A549 (cell line): Measurements from ENCODE around the gene SCG5. TPM values are rescaled to one million over a fixed set of nuclear protein-coding genes. Genes with fewer than 3 reads are reported as not detected.

Experiments used
- ATAC-seq, 2 experiments: fragments of 200-7000 bp in 1 of 2; fragments of >200 bp in 1 of 2; cut with Nextera tagmentation in 1 of 2; cut with Tn5 transposase in 1 of 2; 3 replicates each; pipeline versions ENCODE4 v1.8.0 to v1.9.1; 2018 to 2020; ENCODE audit warnings: mild to moderate bottlenecking in 1 of 2, moderate library complexity in 1 of 2
- CTCF ChIA-PET: fragments of 300-600 bp; sonication (Branson Sonifier 250); formaldehyde crosslinking; extraction: SDS; loops from one replicate; lab custom pipeline; 2021; ENCODE audit warnings: antibody characterized with exemption, inconsistent platforms; lab: Yijun Ruan, JAX
- POLR2A ChIA-PET: fragments of 350-600 bp; formaldehyde crosslinking; extraction: SDS; loops from one replicate; lab custom pipeline; 2021; ENCODE audit warnings: antibody characterized with exemption, inconsistent platforms; lab: Yijun Ruan, JAX
- DNase-seq, 2 experiments: peaks; one replicate each; pipeline versions ENCODE4 v3.0.0 to v3.0.0-alpha.2; 2011 to 2016; ENCODE audit warnings: low read depth in 1 of 2, low spot score in 1 of 2
- FAIRE-seq: peaks from 2 replicates; lab custom pipeline; 2011; peaks lifted over from hg19 to GRCh38; lab: Jason Lieb, UNC
- H3K27ac ChIP-seq, 2 experiments: fragments of >200 bp; sonication (Bioruptor Twin); formaldehyde crosslinking; 3 replicates each; pipeline ENCODE4 v1.5.1; 2016 to 2017
- H3K4me1 ChIP-seq: fragments of >200 bp; sonication (Bioruptor Twin); formaldehyde crosslinking; 3 replicates; pipeline ENCODE4 v1.6.1; 2016
- H3K4me2 ChIP-seq: fragments of >200 bp; sonication (Bioruptor Twin); formaldehyde crosslinking; 3 replicates; pipeline ENCODE4 v1.6.1; 2016
- H3K4me3 ChIP-seq: fragments of >200 bp; sonication (Bioruptor Twin); formaldehyde crosslinking; 3 replicates; pipeline ENCODE4 v1.5.1; 2016
- H3K9me3 ChIP-seq: fragments of >200 bp; sonication (Bioruptor Twin); formaldehyde crosslinking; 3 replicates; pipeline ENCODE4 v1.6.1; 2016
- CBX8 ChIP-seq: fragments of 200-600 bp; sonication (generic); IDR thresholded peaks from 2 replicates; pipeline ENCODE4 v1.6.1; 2016
- CEBPB ChIP-seq, 2 experiments: fragments of >200 bp in 1 of 2; sonication (Bioruptor Twin) in 1 of 2; formaldehyde crosslinking in 1 of 2; IDR thresholded peaks; 2 replicates each; pipeline ENCODE4 v1.6.1; 2012 to 2016
- CHD4 ChIP-seq: fragments of 200-600 bp; sonication (generic); IDR thresholded peaks from 2 replicates; pipeline ENCODE4 v1.6.1; 2016; ENCODE audit warnings: antibody characterized with exemption, mild to moderate bottlenecking, borderline replicate concordance
- CTCF ChIP-seq: fragments of >200 bp; sonication (Bioruptor Twin); formaldehyde crosslinking; IDR thresholded peaks from 3 replicates; pipeline ENCODE4 v1.5.1; 2016
- EHMT2 ChIP-seq: fragments of 200-600 bp; sonication (generic); IDR thresholded peaks from 2 replicates; pipeline ENCODE4 v1.6.1; 2016; ENCODE audit warnings: antibody characterized with exemption, low read depth, mild to moderate bottlenecking, moderate library complexity
- EP300 ChIP-seq, 2 experiments: fragments of >200 bp; sonication (Bioruptor Twin); formaldehyde crosslinking; IDR thresholded peaks; 2 replicates in 1 of 2; 3 replicates in 1 of 2; pipeline ENCODE4 v1.6.1; 2016 to 2017
- FOSB ChIP-seq: fragments of 250-450 bp; sonication (Bioruptor Pico); IDR thresholded peaks from 2 replicates; pipeline ENCODE4 v1.5.0; 2020; ENCODE audit warnings: mild to moderate bottlenecking, moderate library complexity
- FOSL2 ChIP-seq, 2 experiments: fragments of 450-650 bp in 1 of 2; fragments of >200 bp in 1 of 2; sonication (Bioruptor Twin) in 1 of 2; formaldehyde crosslinking; IDR thresholded peaks; 2 replicates each; pipeline versions ENCODE4 v1.5.0 to v1.6.1; 2016 to 2020; ENCODE audit warnings: mild to moderate bottlenecking in 1 of 2, moderate library complexity in 1 of 2
- GATA3 ChIP-seq: IDR thresholded peaks from 2 replicates; pipeline ENCODE4 v1.6.1; 2012; ENCODE audit warnings: borderline replicate concordance
- HDAC2 ChIP-seq: fragments of 200-600 bp; sonication (generic); IDR thresholded peaks from 2 replicates; pipeline ENCODE4 v1.6.1; 2016
- HES2 ChIP-seq: fragments of >200 bp; sonication (Bioruptor Twin); formaldehyde crosslinking; IDR thresholded peaks from 2 replicates; pipeline ENCODE4 v1.6.1; 2016
- HOXB5 ChIP-seq: fragments of 250-450 bp; sonication (Bioruptor Pico); IDR thresholded peaks from 2 replicates; pipeline ENCODE4 v1.5.0; 2020; ENCODE audit warnings: mild to moderate bottlenecking, moderate library complexity
- JUN ChIP-seq, 2 experiments: fragments of >200 bp; sonication (Bioruptor Twin); formaldehyde crosslinking; IDR thresholded peaks; 2 replicates in 1 of 2; 3 replicates in 1 of 2; pipeline ENCODE4 v1.6.1; 2016 to 2017
- JUNB ChIP-seq: fragments of >200 bp; sonication (Bioruptor Twin); formaldehyde crosslinking; IDR thresholded peaks from 2 replicates; pipeline ENCODE4 v1.6.1; 2016
- MAFK ChIP-seq: fragments of 450-650 bp; IDR thresholded peaks from 2 replicates; pipeline ENCODE4 v1.6.1; 2014; ENCODE audit not compliant: partially characterized antibody
- MAX ChIP-seq: IDR thresholded peaks from 2 replicates; pipeline ENCODE4 v1.6.1; 2012
- NFE2L2 ChIP-seq: fragments of 150-350 bp; conservative IDR thresholded peaks from 2 replicates; pipeline ENCODE4 v1.6.1; 2014; ENCODE audit warnings: low read length
- NPAS2 ChIP-seq: fragments of 250-450 bp; sonication (Bioruptor Pico); IDR thresholded peaks from 2 replicates; pipeline ENCODE4 v1.8.0; 2022; ENCODE audit warnings: mild to moderate bottlenecking, moderate library complexity, borderline replicate concordance
- PBX3 ChIP-seq: IDR thresholded peaks from 2 replicates; pipeline ENCODE4 v1.6.1; 2012
- PHF8 ChIP-seq: fragments of 200-600 bp; sonication (generic); IDR thresholded peaks from 2 replicates; pipeline ENCODE4 v1.6.1; 2016; ENCODE audit warnings: low read depth, mild to moderate bottlenecking, antibody characterized with exemption, moderate library complexity, borderline replicate concordance
- RAD21 ChIP-seq, 2 experiments: fragments of >200 bp in 1 of 2; sonication (Bioruptor Twin) in 1 of 2; formaldehyde crosslinking in 1 of 2; IDR thresholded peaks in 1 of 2; conservative IDR thresholded peaks in 1 of 2; 2 replicates in 1 of 2; 3 replicates in 1 of 2; pipeline ENCODE4 v1.6.1; 2012 to 2018; ENCODE audit warnings: inconsistent platforms in 1 of 2
- REST ChIP-seq: fragments of 200-600 bp; sonication (generic); IDR thresholded peaks from 2 replicates; pipeline ENCODE4 v1.6.1; 2016; ENCODE audit warnings: antibody characterized with exemption, mild to moderate bottlenecking, moderate library complexity
- RNF2 ChIP-seq: fragments of 200-600 bp; sonication (generic); IDR thresholded peaks from 2 replicates; pipeline ENCODE4 v1.6.1; 2016; ENCODE audit warnings: low read depth, mild to moderate bottlenecking, antibody characterized with exemption, moderate library complexity, borderline replicate concordance
- SMC3 ChIP-seq: fragments of >200 bp; sonication (Bioruptor Twin); formaldehyde crosslinking; IDR thresholded peaks from 3 replicates; pipeline ENCODE4 v1.6.1; 2018; ENCODE audit warnings: inconsistent platforms
- TFCP2L1 ChIP-seq: fragments of 250-450 bp; sonication (Bioruptor Pico); IDR thresholded peaks from 2 replicates; pipeline ENCODE4 v1.5.0; 2021; ENCODE audit warnings: mild to moderate bottlenecking
- USF2 ChIP-seq: fragments of 450-650 bp; IDR thresholded peaks from 2 replicates; pipeline ENCODE4 v1.6.1; 2014; ENCODE audit warnings: antibody characterized with exemption
- ZC3H11A ChIP-seq: fragments of 450-650 bp; IDR thresholded peaks from 2 replicates; pipeline ENCODE4 v1.6.1; 2014; ENCODE audit warnings: antibody characterized with exemption, mild to moderate bottlenecking
- WGBS: methylation state at CpG from one replicate; pipeline ENCODE4 v1.1.6; 2017; ENCODE audit errors: missing lambda C conversion rate; 5-methylcytosine and 5-hydroxymethylcytosine counted together
- polyA plus RNA-seq, 4 experiments: library from polyadenylated mRNA; depleted of rRNA in 3 of 4; stranded (reverse); fragments of >200 nt; fragmentation: RNase III in 1 of 4; extraction: RNeasy Plus Mini Kit Qiagen cat#74134 plus additional on column Dnase treatment in 1 of 4; gene quantifications; 2 replicates in 3 of 4; 3 replicates in 1 of 4; pipeline ENCODE4 v1.2.3, GENCODE V29; 2011 to 2017

Gene SCG5
- polyA plus RNA-seq, 2 of the 4 experiments (the other 2 are of a cell fraction) = 1.4 to 9.4 TPM

GRCh38 chr15:32687556-32687955 lies 46.0 kb downstream of the SCG5 start:
- Histone ChIP-seq H3K4me2 (peak overlapping the region; percentile 60), H3K4me1 (peaks cover 45% of the 10 kb centered on the region), H3K27ac (peak overlapping the region; percentile 69 to 74), H3K9me3 (0 out of 3 replicates have a peak, but pooled peaks cover 6% of the 10 kb centered on the region), H3K4me3 (no peak overlapping the region)
- DNase-seq = peak in 1 of 2 experiments; percentile 75
- CTCF ChIA-PET = interaction anchor here (0.5 to 5.4 kb wide), 8 partner anchors 12 to 268 kb away, joined by 3 to 29 read pairs (median 6); no protein-coding TSS in a partner anchor
- 8% methylated on average over 5 of the region's 5 CpGs for WGBS
- 0 out of 2 replicates have a peak, but pooled peaks have one; percentile 35 for TF ChIP-seq HES2
- no peak for TF ChIP-seq PHF8
- peak; percentile 42 for TF ChIP-seq JUNB
- no peak for TF ChIP-seq CHD4
- TF ChIP-seq ZC3H11A = no peak
- peak in 1 of 2 experiments; percentile 53; a peak in 2 of 4 replicates for TF ChIP-seq CEBPB (IDR thresholded peaks at IDR 0.05)
- TF ChIP-seq HOXB5 = no peak
- TF ChIP-seq FOSL2 (IDR thresholded peaks at IDR 0.05) = 0 out of 2 replicates have a peak, but pooled peaks have one; percentile 10
- peak; percentile 85 for TF ChIP-seq FOSL2 (CRISPR knock-in tag; IDR thresholded peaks at IDR 0.05)
- no peak for TF ChIP-seq GATA3
- 0 out of 3 replicates have a peak, but pooled peaks have one; percentile 4 for TF ChIP-seq SMC3
- TF ChIP-seq RAD21 (conservative IDR thresholded peaks at IDR 0.05 in 1 of 2, IDR thresholded peaks at IDR 0.05 in 1 of 2) = no peak
- TF ChIP-seq USF2 = no peak
- TF ChIP-seq EHMT2 = no peak
- peak; percentile 15 for TF ChIP-seq MAFK
- no peak for TF ChIP-seq CTCF
- peak; percentile 95 for FAIRE-seq
- ATAC-seq = peak; percentile 48 to 75
- POLR2A ChIA-PET = interaction anchor here (1.0 to 1.1 kb wide), 3 partner anchors 137 to 326 kb away, joined by 3 to 4 read pairs (median 3); no protein-coding TSS in a partner anchor

- WGBS = 5% methylated on average over 2 of the region's 2 CpGs
- Histone ChIP-seq H3K27ac (peak overlapping the region; percentile 69 to 74), H3K4me3 (no peak overlapping the region), H3K4me2 (peak overlapping the region; percentile 60), H3K9me3 (0 out of 3 replicates have a peak, but pooled peaks cover 6% of the 10 kb centered on the region), H3K4me1 (peaks cover 38% of the 10 kb centered on the region)
- POLR2A ChIA-PET = interaction anchor here (1.0 to 1.1 kb wide), 3 partner anchors 137 to 326 kb away, joined by 3 to 4 read pairs (median 3); no protein-coding TSS in a partner anchor
- peak; percentile 37 to 85 for DNase-seq
- peak; percentile 86 to 91 for ATAC-seq
- CTCF ChIA-PET = interaction anchor here (0.5 to 5.4 kb wide), 7 partner anchors 13 to 268 kb away, joined by 3 to 29 read pairs (median 6); no protein-coding TSS in a partner anchor
- FAIRE-seq = peak; percentile 86
- TF ChIP-seq MAFK = peak; percentile 68
- no peak for TF ChIP-seq FOSB (CRISPR knock-in tag)
- TF ChIP-seq RNF2 = no peak
- TF ChIP-seq PBX3 = no peak
- TF ChIP-seq JUNB = peak; percentile 71
- TF ChIP-seq PHF8 = no peak
- TF ChIP-seq JUN (IDR thresholded peaks at IDR 0.05) = peak; percentile 39 to 80; a peak in 2 of 5 replicates
- peak; percentile 26 to 61; a peak in 2 of 5 replicates for TF ChIP-seq EP300 (IDR thresholded peaks at IDR 0.05)
- TF ChIP-seq RAD21 (conservative IDR thresholded peaks at IDR 0.05 in 1 of 2, IDR thresholded peaks at IDR 0.05 in 1 of 2) = peak in 1 of 2 experiments; percentile 21; a peak in 1 of 5 replicates
- no peak for TF ChIP-seq EHMT2
- TF ChIP-seq NPAS2 (CRISPR knock-in tag) = no peak
- TF ChIP-seq NFE2L2 = no peak
- TF ChIP-seq HDAC2 = no peak
- TF ChIP-seq MAX = peak; percentile 71
- TF ChIP-seq TFCP2L1 = no peak
- TF ChIP-seq FOSL2 (IDR thresholded peaks at IDR 0.05) = 0 out of 2 replicates have a peak, but pooled peaks have one; percentile 24
- peak; percentile 68; the same call in 1 of the 2 replicates for TF ChIP-seq FOSL2 (CRISPR knock-in tag; IDR thresholded peaks at IDR 0.05)
- peak; percentile 64; the same call in 1 of the 2 replicates for TF ChIP-seq GATA3
- TF ChIP-seq REST = no peak
- TF ChIP-seq CBX8 = no peak
Measured at GRCh38 chr15:32688151-32688639, 46.7 kb downstream of the SCG5 start.
